ENCODE measurements around the gene CMPK2.

Gene CMPK2

GRCh38 chr2:6827566-6828298 is 38.0 kb downstream of the CMPK2 start:
- no peak for TF ChIP-seq CTCF (IDR thresholded peaks at IDR 0.05; ENCODE audit: low read depth, low read length)
- DNase-seq (ENCODE audit: low read depth in 2 of 2): peak in 1 of 2 donors; percentile 10

GRCh38 chr2:6826081-6826913 is 39.4 kb downstream of the CMPK2 start:
- no peak overlapping the region for H3K4me3 ChIP-seq (replicated peaks in 1 of 2; ENCODE audit: low read depth in 2 of 2, low read length in 2 of 2)
- TF ChIP-seq CTCF (IDR thresholded peaks at IDR 0.05; ENCODE audit: low read depth, low read length): peak; percentile 62
- peak; percentile 67 to 91 for DNase-seq (ENCODE audit: low read depth in 2 of 2)

More at GRCh38 chr2:6827566-6828298, 38.0 kb downstream of the CMPK2 start:
- H3K4me3 ChIP-seq (replicated peaks in 1 of 2; ENCODE audit: low read depth in 2 of 2, low read length in 2 of 2): no peak overlapping the region

GRCh38 chr2:6824962-6825361 is 40.7 kb downstream of the CMPK2 start:
- no peak for TF ChIP-seq CTCF (IDR thresholded peaks at IDR 0.05; ENCODE audit: low read depth, low read length)
- peak; percentile 35 for DNase-seq (ENCODE audit: low read depth in 2 of 2)
- H3K4me3 ChIP-seq (replicated peaks in 1 of 2; ENCODE audit: low read depth in 2 of 2, low read length in 2 of 2): no peak overlapping the region

- no peak overlapping the region for H3K4me3 ChIP-seq (replicated peaks in 1 of 2; ENCODE audit: low read depth in 2 of 2, low read length in 2 of 2)
- peak; percentile 5 to 24 for DNase-seq (ENCODE audit: low read depth in 2 of 2)
- no peak for TF ChIP-seq CTCF (IDR thresholded peaks at IDR 0.05; ENCODE audit: low read depth, low read length)
These were observed 42.6 kb downstream of the CMPK2 start for GRCh38 chr2:6823111-6823510.

- no peak for DNase-seq (ENCODE audit: low read depth in 2 of 2)
- no peak overlapping the region for H3K4me3 ChIP-seq (replicated peaks in 1 of 2; ENCODE audit: low read depth in 2 of 2, low read length in 2 of 2)
- TF ChIP-seq CTCF (IDR thresholded peaks at IDR 0.05; ENCODE audit: low read depth, low read length): no peak
These were observed 43.3 kb downstream of the CMPK2 start for GRCh38 chr2:6822406-6822805.

- H3K4me3 ChIP-seq (replicated peaks in 1 of 2; ENCODE audit: low read depth in 2 of 2, low read length in 2 of 2): no peak overlapping the region
- TF ChIP-seq CTCF (IDR thresholded peaks at IDR 0.05; ENCODE audit: low read depth, low read length): no peak
- no peak for DNase-seq (ENCODE audit: low read depth in 2 of 2)
These were observed 44.7 kb downstream of the CMPK2 start for GRCh38 chr2:6820903-6821584.

Data from cardiac fibroblast (primary cell).